ENCODE results near the gene FAM169A. TPM values are rescaled to one million over a fixed set of nuclear protein-coding genes. Genes with fewer than 3 reads are reported as not detected.
A peak's percentile ranks its signal among the peaks of the same experiment; 100 is the strongest.
"Not testable (repeated sequence)": the region's sequence is repeated elsewhere in the genome, so short reads cannot be mapped to it uniquely, and the experiment has no call there.

FAM169A gene
- total RNA-seq, 1 donor from 2014 or later = 15.2 TPM

- no peak for DNase-seq (ENCODE audit: low spot score)
Measured at GRCh38 chr5:74798977-74799911, 66.9 kb downstream of the FAM169A start.

GRCh38 chr5:74791669-74792068, 74.5 kb downstream of the FAM169A start:
- DNase-seq (ENCODE audit: low spot score) = not testable (repeated sequence)

- DNase-seq (ENCODE audit: low spot score) = no peak
Measured at GRCh38 chr5:74787424-74787823, 78.8 kb downstream of the FAM169A start.

- no peak for DNase-seq (ENCODE audit: low spot score)
Measured at GRCh38 chr5:74786851-74787250, 79.3 kb downstream of the FAM169A start.

GRCh38 chr5:74778609-74779008, 87.6 kb downstream of the FAM169A start:
- no peak for DNase-seq (ENCODE audit: low spot score)

GRCh38 chr5:74772359-74772758, 93.8 kb downstream of the FAM169A start:
- DNase-seq (ENCODE audit: low spot score) = no peak

- DNase-seq (ENCODE audit: low spot score) = no peak
Measured at GRCh38 chr5:74767579-74767913, 98.6 kb downstream of the FAM169A start.

GRCh38 chr5:74766849-74767578, 99.2 kb downstream of the FAM169A start, which contains the start of the genes GFM2 and NSA2:
Gene GFM2, minus strand, starts transcription at chr5:74767117. Its CDS starts 3,375 bp downstream, at chr5:74763742.
Gene NSA2, plus strand, starts transcription at chr5:74767249. Its CDS starts 112 bp downstream, at chr5:74767361.
- DNase-seq (ENCODE audit: low spot score) = peak; percentile 94

GRCh38 chr5:74766418-74766848, 99.8 kb downstream of the FAM169A start:
- no peak for DNase-seq (ENCODE audit: low spot score)

GRCh38 chr5:74765929-74766328, 100.3 kb downstream of the FAM169A start:
- DNase-seq (ENCODE audit: low spot score) = no peak

GRCh38 chr5:74765201-74765600, 101.0 kb downstream of the FAM169A start:
- DNase-seq (ENCODE audit: low spot score) = no peak

GRCh38 chr5:74763504-74763903, 102.7 kb downstream of the FAM169A start:
- no peak for DNase-seq (ENCODE audit: low spot score)

- DNase-seq (ENCODE audit: low spot score) = no peak
Measured at GRCh38 chr5:74762599-74762998, 103.6 kb downstream of the FAM169A start.

- no peak for DNase-seq (ENCODE audit: low spot score)
Measured at GRCh38 chr5:74761241-74761640, 104.9 kb downstream of the FAM169A start.

- DNase-seq (ENCODE audit: low spot score) = not testable (repeated sequence)
Measured at GRCh38 chr5:74748742-74749141, 117.4 kb downstream of the FAM169A start.

- DNase-seq (ENCODE audit: low spot score) = no peak
Measured at GRCh38 chr5:74738406-74738805, 127.8 kb downstream of the FAM169A start.

GRCh38 chr5:74736759-74737158, 129.4 kb downstream of the FAM169A start:
- no peak for DNase-seq (ENCODE audit: low spot score)

Other genes with a start within 250 kb of the FAM169A start
- gene ENC1, start 225.7 kb downstream of the FAM169A start, total RNA-seq = 48.5 TPM
- 101 TPM for gene HEXB, start 181.2 kb downstream of the FAM169A start, total RNA-seq
- 31.0 TPM for gene GFM2, start 99.3 kb downstream of the FAM169A start, total RNA-seq
- 66.0 TPM for gene NSA2, start 99.1 kb downstream of the FAM169A start, total RNA-seq
- gene GCNT4, start 186.2 kb upstream of the FAM169A start, total RNA-seq = 17.8 TPM